Measurements from ENCODE around the gene BICRA. TPM values are rescaled to one million over a fixed set of nuclear protein-coding genes. Genes with fewer than 3 reads are reported as not detected.
A peak's percentile ranks its signal among the peaks of the same experiment; 100 is the strongest.

BICRA gene
- total RNA-seq, 1 experiment from 2014 or later = 29.3 TPM

DNA sequence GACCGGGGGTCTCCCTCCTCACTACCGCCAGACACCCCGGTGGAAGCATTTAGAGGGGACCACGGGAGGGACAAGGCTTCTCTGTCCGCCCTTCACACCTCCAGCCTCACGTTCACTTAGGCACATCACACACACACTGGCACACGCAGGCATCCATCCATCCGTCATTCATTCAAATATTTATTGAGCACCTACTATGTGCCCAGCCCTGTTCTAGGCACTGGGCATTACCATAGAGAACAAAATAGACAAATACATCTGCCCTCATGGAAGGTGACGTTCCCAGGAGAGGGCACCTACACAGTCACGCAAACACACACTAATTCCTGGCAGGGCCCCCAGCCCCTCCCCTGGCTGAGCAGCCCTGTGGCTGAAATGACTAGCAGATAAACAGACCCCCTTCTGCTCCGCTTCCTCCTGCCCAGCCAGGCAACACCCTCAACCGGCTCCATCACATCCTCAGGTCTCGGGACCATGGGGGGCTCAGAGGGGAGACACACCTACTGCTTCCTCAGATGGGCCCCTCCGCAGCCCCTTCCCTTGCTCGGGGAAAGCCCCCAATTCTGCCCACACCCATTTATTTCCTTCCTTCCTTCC is 132.7 kb downstream of the BICRA start:
- H3K79me2 ChIP-seq (ENCODE audit: insufficient read depth, low read length) = no peaks in the 10 kb centered on the region; the same call in 1 of the 2 replicates
- H3K27ac ChIP-seq (ENCODE audit: insufficient read length, low read depth, low read length) = no peak overlapping the region
- peak overlapping the region in 1 of 2 experiments; percentile 24; a peak in 1 of 5 replicates for H3K4me3 Mint-ChIP-seq
- no peak overlapping the region for H2BK15ac ChIP-seq (ENCODE audit: low read depth, low read length)
- no peak overlapping the region for H4K8ac ChIP-seq (replicated peaks; ENCODE audit: insufficient read length, low read depth, low read length)
- H3T11ph ChIP-seq (ENCODE audit: low read length) = no peak overlapping the region
- H3K27ac Mint-ChIP-seq = peak overlapping the region in 1 of 3 experiments; percentile 22; a peak in 1 of 7 replicates
- H3K4me2 ChIP-seq (ENCODE audit: insufficient read depth, insufficient read length, low read length) = no peak overlapping the region
- H2AFZ ChIP-seq (ENCODE audit: low read length) = no peak overlapping the region
- peaks cover 5% of the 10 kb centered on the region for H4K20me1 ChIP-seq (ENCODE audit: control insufficient read depth, insufficient read depth, insufficient read length)
- H3K79me1 ChIP-seq (ENCODE audit: insufficient read depth, low read depth, low read length, poor library complexity, severe bottlenecking) = no peaks in the 10 kb centered on the region
- H4K91ac ChIP-seq (ENCODE audit: insufficient read length, low read depth, low read length) = no peak overlapping the region
- no peak overlapping the region for H3K18ac ChIP-seq (ENCODE audit: insufficient read length, low read depth, low read length)
- H3K56ac ChIP-seq (ENCODE audit: insufficient read length, low read depth, low read length) = no peak overlapping the region
- H3K4me1 Mint-ChIP-seq = peaks cover 6 to 18% of the 10 kb centered on the region in 2 experiments
- no peak overlapping the region for H3K23ac ChIP-seq (ENCODE audit: insufficient read length, low read depth, low read length)
- H2AK5ac ChIP-seq (ENCODE audit: insufficient read length, low read length) = no peak overlapping the region
- no peaks in the 10 kb centered on the region for H3K4me1 ChIP-seq (ENCODE audit: insufficient read depth, low read length)
- peaks cover 2% of the 10 kb centered on the region; the same call in 1 of the 2 replicates for H3K27me3 Mint-ChIP-seq (ENCODE audit: low read depth)
- H3K36me3 Mint-ChIP-seq (ENCODE audit: insufficient read depth in 1 of 3, low read depth in 3 of 3) = peaks cover 3 to 7% (median 6%) of the 10 kb centered on the region in 3 experiments
- no peaks in the 10 kb centered on the region for H3K9me3 ChIP-seq (ENCODE audit: control insufficient read depth, low read depth, low read length)
- H2BK12ac ChIP-seq (ENCODE audit: insufficient read length, low read depth, low read length) = no peak overlapping the region
- no peak overlapping the region for H2BK5ac ChIP-seq (ENCODE audit: insufficient read length, low read length)
- no peak overlapping the region for H3K4ac ChIP-seq (ENCODE audit: low read depth, low read length)
- H2BK120ac ChIP-seq (ENCODE audit: low read depth, low read length, poor library complexity, severe bottlenecking) = no peak overlapping the region
- no peak overlapping the region for H2BK20ac ChIP-seq (ENCODE audit: low read depth, low read length, poor library complexity, severe bottlenecking)
- no peaks in the 10 kb centered on the region for H3K23me2 ChIP-seq (ENCODE audit: insufficient read length, low read depth, low read length, poor library complexity, severe bottlenecking)
- no peaks in the 10 kb centered on the region for H3K9me3 Mint-ChIP-seq
- no peak overlapping the region for H3K9ac ChIP-seq (ENCODE audit: extremely low read depth, insufficient read length, low read length)
- no peak for DNase-seq
- WGBS (ENCODE audit: extremely low coverage, insufficient read length, low lambda C conversion rate) = no CpG with 5 or more reads among the region's 15 CpGs
- no peak overlapping the region for H3K14ac ChIP-seq (ENCODE audit: insufficient read depth, low read length)
- TF ChIP-seq, protein P1, sequence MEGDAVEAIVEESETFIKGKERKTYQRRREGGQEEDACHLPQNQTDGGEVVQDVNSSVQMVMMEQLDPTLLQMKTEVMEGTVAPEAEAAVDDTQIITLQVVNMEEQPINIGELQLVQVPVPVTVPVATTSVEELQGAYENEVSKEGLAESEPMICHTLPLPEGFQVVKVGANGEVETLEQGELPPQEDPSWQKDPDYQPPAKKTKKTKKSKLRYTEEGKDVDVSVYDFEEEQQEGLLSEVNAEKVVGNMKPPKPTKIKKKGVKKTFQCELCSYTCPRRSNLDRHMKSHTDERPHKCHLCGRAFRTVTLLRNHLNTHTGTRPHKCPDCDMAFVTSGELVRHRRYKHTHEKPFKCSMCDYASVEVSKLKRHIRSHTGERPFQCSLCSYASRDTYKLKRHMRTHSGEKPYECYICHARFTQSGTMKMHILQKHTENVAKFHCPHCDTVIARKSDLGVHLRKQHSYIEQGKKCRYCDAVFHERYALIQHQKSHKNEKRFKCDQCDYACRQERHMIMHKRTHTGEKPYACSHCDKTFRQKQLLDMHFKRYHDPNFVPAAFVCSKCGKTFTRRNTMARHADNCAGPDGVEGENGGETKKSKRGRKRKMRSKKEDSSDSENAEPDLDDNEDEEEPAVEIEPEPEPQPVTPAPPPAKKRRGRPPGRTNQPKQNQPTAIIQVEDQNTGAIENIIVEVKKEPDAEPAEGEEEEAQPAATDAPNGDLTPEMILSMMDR (conservative IDR thresholded peaks at IDR 0.05) = no peak
- H3K27me3 ChIP-seq (ENCODE audit: insufficient read depth, low read length) = no peaks in the 10 kb centered on the region
- H4K5ac ChIP-seq (ENCODE audit: insufficient read length, low read depth, low read length) = no peak overlapping the region

Measured in H9 (cell line).